ENCODE data around the gene CLDN24. TPM values are rescaled to one million over a fixed set of nuclear protein-coding genes. Genes with fewer than 3 reads are reported as not detected.

Gene CLDN24
- total RNA-seq, 1 experiment from 2014 or later = not detected

- ChIA-PET CTCF (no interaction called here), POLR2A (no interaction called here)
- no peak for ATAC-seq
- TF ChIP-seq SMAD3 (CRISPR knock-in tag; IDR thresholded peaks at IDR 0.05; ENCODE audit: borderline replicate concordance) (no peak), USF1 (CRISPR knock-in tag; IDR thresholded peaks at IDR 0.05) (no peak), SMAD4 (CRISPR knock-in tag; IDR thresholded peaks at IDR 0.05) (no peak)
- no peaks in the 10 kb centered on the region for H3K27me3 Mint-ChIP-seq (ENCODE audit: low read depth)
- H3K36me3 Mint-ChIP-seq = no peaks in the 10 kb centered on the region
- H3K27ac Mint-ChIP-seq = 0 out of 2 replicates have a peak overlapping the region, but pooled peaks have one; percentile 63
- no peaks in the 10 kb centered on the region for H3K9me3 Mint-ChIP-seq
- H3K4me1 Mint-ChIP-seq = no peaks in the 10 kb centered on the region
- no peak for DNase-seq (ENCODE audit: low spot score)
- no peak overlapping the region for H3K4me3 Mint-ChIP-seq
Measured at GRCh38 chr4:183345261-183345660, 23.0 kb upstream of the CLDN24 start.

GRCh38 chr4:183344523-183345255 is 22.5 kb upstream of the CLDN24 start:
- DNase-seq (ENCODE audit: low spot score) (no peak), ATAC-seq (no peak)
- H3K27me3 Mint-ChIP-seq (ENCODE audit: low read depth) = no peaks in the 10 kb centered on the region
- ChIA-PET CTCF (interaction anchor here (0.6 kb wide), 1 partner anchor 63 kb away, joined by 4 read pairs; no protein-coding TSS in a partner anchor), POLR2A (no interaction called here)
- H3K4me1 Mint-ChIP-seq = 0 out of 2 replicates have a peak, but pooled peaks cover under 1% of the 10 kb centered on the region
- H3K36me3 Mint-ChIP-seq = no peaks in the 10 kb centered on the region
- H3K4me3 Mint-ChIP-seq = no peak overlapping the region
- no peak overlapping the region for H3K27ac Mint-ChIP-seq
- no peaks in the 10 kb centered on the region for H3K9me3 Mint-ChIP-seq
- no peak for TF ChIP-seq ZNF425 (CRISPR knock-in tag; conservative IDR thresholded peaks at IDR 0.05)
- TF ChIP-seq ATF1 (CRISPR knock-in tag; IDR thresholded peaks at IDR 0.05) = no peak
- no peak for TF ChIP-seq OVOL2 (CRISPR knock-in tag; IDR thresholded peaks at IDR 0.05; ENCODE audit: borderline replicate concordance)
- TF ChIP-seq SMAD4 (CRISPR knock-in tag; IDR thresholded peaks at IDR 0.05) = no peak
- no peak for TF ChIP-seq SP1 (CRISPR knock-in tag; conservative IDR thresholded peaks at IDR 0.05)
- TF ChIP-seq E2F5 (CRISPR knock-in tag; IDR thresholded peaks at IDR 0.05) = no peak
- no peak for TF ChIP-seq ZBTB21 (CRISPR knock-in tag; IDR thresholded peaks at IDR 0.05; ENCODE audit: borderline replicate concordance)
- TF ChIP-seq ZNF281 (CRISPR knock-in tag; IDR thresholded peaks at IDR 0.05) = no peak
- no peak for TF ChIP-seq CREB1 (CRISPR knock-in tag; IDR thresholded peaks at IDR 0.05)
- TF ChIP-seq IRF1 (CRISPR knock-in tag; IDR thresholded peaks at IDR 0.05) = no peak
- TF ChIP-seq ZNF219 (CRISPR knock-in tag; IDR thresholded peaks at IDR 0.05; ENCODE audit: borderline replicate concordance) = no peak
- no peak for TF ChIP-seq FOXP4 (CRISPR knock-in tag; IDR thresholded peaks at IDR 0.05)
- no peak for TF ChIP-seq AFF4 (CRISPR knock-in tag; IDR thresholded peaks at IDR 0.05; ENCODE audit: borderline replicate concordance)
- TF ChIP-seq ZNF423 (CRISPR knock-in tag; IDR thresholded peaks at IDR 0.05) = no peak
- no peak for TF ChIP-seq TP53 (CRISPR knock-in tag; IDR thresholded peaks at IDR 0.05)
- no peak for TF ChIP-seq CBFB (CRISPR knock-in tag; IDR thresholded peaks at IDR 0.05; ENCODE audit: low read depth)
- TF ChIP-seq GTF2I (CRISPR knock-in tag; conservative IDR thresholded peaks at IDR 0.05) = no peak
